GM12892 (cell line): Measurements from ENCODE around the gene RPS6KB1.

Experiments used
- DNase-seq: peaks from one replicate; pipeline ENCODE4 v3.0.0; 2011; ENCODE audit not compliant: insufficient read length
- FAIRE-seq: peaks from 2 replicates; lab custom pipeline; 2011; peaks lifted over from hg19 to GRCh38; lab: Jason Lieb, UNC
- POLR2A ChIP-seq: IDR thresholded peaks from 2 replicates; pipeline ENCODE4 v1.6.1; 2011; ENCODE audit warnings: low read depth, low read length, control low read depth
- POLR2AphosphoS5 ChIP-seq: IDR thresholded peaks from 2 replicates; pipeline ENCODE4 v1.6.1; 2011; ENCODE audit warnings: low read depth, low read length, control low read depth
- TAF1 ChIP-seq: IDR thresholded peaks from 2 replicates; pipeline ENCODE4 v1.6.1; 2011; ENCODE audit warnings: low read depth, mild to moderate bottlenecking, control low read depth, low read length, borderline replicate concordance

The RPS6KB1 gene

DNA sequence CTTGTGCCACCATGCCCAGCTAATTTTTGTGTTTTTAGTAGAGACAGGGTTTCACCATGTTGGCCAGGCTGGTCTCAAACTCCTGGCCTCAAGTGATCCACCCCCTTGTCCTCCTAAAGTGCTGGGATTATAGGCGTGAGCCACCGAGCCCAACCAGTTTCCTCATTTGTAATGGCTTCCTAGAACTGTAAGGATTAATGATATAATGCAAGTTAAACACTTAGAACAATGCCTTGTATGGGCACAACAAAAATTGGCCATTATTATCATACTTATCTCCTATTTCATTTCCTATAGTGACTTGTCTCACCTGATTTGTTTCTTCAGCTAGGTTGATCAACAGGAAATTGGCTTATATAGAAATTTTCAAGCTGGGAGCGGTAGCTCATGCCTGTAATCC lies 14.3 kb upstream of the RPS6KB1 start:
- DNase-seq (no peak), FAIRE-seq (no peak)
- TF ChIP-seq POLR2A (no peak), POLR2AphosphoS5 (no peak), TAF1 (no peak)

DNA sequence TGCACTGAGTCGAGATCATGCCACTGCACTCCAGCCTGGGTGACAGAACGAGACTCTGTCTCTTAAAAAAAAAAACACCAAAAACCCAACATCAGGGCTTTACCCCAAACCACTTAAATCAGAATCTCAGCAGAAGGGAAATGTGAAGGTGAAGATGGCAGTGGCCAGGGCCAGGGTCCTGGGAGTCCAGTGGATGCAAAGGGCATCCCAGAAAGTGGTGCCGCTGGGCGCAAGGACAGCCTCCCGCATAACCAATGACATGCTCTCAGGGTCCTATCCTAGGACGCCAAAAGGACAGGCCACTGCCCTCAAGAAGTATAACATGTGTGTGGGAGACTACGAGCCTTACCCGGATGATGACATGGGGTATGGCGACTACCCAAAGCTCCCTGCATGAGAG lies 8.1 kb upstream of the RPS6KB1 start:
- FAIRE-seq (no peak), DNase-seq (no peak)
- no peak for TF ChIP-seq POLR2AphosphoS5
- no peak for TF ChIP-seq POLR2A
- TF ChIP-seq TAF1: no peak

DNA sequence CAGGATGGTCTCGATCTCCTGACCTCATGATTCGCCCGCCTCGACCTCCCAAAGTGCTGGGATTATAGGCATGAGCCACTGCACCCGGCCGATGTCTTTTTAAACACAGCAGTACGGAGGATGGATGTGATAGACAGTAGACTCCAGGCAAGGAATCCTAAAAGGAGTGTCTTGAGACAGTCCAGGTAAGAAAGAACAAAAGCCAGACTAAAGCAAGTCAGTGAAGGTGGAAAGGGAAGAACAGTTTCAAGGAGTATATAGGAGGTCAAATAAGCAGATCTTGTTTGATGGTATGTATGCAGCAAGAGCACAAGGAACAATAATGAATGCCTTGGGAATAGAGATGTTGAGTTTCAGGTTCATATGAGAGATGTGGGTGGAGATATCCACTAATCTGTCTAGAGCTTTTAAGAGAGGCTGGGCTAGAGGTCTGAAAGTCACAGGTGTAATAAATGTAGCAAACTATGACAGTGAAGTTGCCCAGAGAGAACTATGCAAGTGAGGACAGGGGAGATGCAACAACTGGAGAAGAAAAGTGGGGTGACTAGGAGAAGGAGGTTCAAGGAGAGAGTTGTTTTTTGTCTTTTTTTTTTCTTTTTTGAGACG lies 4.7 kb upstream of the RPS6KB1 start:
- FAIRE-seq: no peak
- no peak for TF ChIP-seq TAF1
- no peak for TF ChIP-seq POLR2AphosphoS5
- no peak for TF ChIP-seq POLR2A
- DNase-seq: no peak

DNA sequence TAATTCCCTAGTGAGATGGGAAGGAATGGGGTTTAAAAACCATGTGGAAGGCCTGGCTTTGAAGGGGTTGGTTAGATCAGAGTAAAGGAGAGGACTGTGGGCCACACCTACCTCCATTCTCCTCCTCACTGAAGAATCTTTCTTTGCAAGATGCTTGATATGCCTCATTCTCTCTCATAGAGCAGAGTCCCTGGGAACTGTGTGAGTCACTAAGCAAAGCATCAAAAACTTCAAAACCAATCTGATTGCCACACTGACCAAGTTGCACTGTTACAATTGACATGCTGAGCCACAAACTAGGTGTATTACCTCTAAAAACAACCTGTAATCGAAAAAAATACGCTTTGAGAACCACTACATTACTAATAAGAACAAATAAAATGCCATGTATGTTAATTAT lies 2.2 kb upstream of the RPS6KB1 start:
- TF ChIP-seq POLR2A (no peak), TAF1 (no peak), POLR2AphosphoS5 (no peak)
- FAIRE-seq (no peak), DNase-seq (no peak)

DNA sequence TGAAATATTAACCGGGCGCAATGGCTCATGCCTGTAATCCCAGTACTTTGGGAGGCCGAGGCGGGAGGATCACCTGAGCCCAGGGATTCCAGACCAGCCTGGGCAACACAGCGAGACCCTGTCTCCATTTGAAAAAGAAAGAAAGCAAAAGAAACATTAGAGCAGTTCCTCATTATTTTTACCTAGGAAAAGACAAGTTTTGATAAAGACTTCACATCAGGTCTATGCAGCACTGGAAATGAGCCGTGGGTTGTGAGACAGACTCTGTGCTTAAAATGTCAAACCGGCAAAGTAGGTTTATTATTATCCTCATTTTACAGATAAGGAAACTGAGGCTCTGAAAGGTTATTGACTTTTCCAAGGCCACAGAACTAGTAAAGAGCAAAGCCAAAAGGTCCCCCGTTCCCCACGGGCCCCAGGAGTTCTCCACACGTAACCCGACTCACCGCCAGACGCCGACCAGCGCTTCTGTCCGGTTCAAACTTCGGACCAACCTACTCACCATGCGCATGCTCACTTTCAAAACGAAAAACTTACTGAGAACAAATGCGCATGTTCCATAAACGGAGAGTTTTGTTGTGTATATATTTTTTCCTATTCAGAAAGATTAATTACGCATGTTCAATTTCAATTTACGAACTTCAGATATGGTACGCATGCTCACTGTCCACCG lies 534 bp upstream of the RPS6KB1 start:
- FAIRE-seq (no peak), DNase-seq (peak; percentile 53)
- TF ChIP-seq POLR2A (no peak), TAF1 (no peak), POLR2AphosphoS5 (no peak)

DNA sequence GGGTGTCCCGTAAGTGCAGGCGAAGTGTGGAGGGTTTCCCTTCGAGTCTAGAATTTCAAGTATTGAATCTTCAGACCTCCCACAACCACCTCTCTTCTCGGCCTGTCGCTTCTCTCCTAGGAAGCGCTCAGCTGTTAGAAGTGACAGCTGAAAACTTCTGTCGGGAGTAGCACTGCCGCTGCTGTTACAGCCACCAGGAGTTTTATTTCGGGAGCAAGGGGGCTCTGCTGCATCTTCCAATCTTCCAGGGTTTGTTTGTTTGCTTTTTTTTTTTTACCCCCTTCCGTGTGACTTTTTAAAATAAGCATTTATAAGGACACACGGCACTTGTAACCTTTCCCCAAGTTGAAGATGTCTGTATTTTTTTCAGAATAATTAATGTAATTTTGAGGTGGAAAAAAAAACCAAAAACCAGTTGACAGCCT lies 767 bp downstream of the RPS6KB1 start:
- no peak for TF ChIP-seq TAF1
- no peak for TF ChIP-seq POLR2A
- no peak for TF ChIP-seq POLR2AphosphoS5
- no peak for FAIRE-seq
- DNase-seq: no peak

DNA sequence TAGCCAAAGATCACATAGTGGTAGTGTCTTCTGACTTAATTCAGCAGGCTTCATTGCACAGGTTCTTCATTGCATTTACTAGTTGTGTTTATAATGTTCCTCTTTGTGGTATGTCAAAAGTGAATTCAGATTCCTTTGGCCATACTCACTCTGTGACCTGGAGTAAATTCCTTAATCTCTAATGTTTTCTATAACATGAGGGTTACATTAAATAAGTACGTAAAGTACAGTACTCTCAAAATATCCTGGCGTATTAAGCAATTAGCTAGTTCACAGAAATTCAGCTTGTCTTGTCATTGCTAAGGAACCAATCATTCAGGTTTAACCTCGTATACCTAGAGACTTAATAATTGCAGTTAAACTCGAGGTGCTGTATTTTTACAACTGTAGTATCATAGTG lies 4.2 kb downstream of the RPS6KB1 start:
- TF ChIP-seq TAF1 (no peak), POLR2A (no peak), POLR2AphosphoS5 (no peak)
- no peak for FAIRE-seq
- no peak for DNase-seq

DNA sequence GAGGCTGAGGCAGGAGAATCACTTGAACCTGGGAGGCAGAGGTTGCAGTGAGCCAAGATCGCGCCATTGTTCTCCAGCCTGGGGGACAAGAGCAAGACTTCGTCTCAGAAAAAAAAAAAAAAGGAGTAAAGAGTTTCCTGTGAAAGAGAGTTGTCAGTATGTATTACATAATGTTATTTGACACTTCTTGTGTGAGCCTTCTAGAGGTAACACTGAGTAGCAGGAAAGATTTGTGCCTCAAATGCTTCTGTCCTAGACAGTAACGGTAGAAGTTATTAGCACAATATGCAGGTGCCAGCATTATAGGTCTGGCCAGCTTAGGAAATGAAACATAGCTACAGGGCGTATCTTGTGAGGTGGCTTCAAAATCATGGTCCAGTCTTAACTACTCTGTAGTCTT lies 6.2 kb downstream of the RPS6KB1 start:
- no peak for FAIRE-seq
- TF ChIP-seq TAF1: no peak
- no peak for TF ChIP-seq POLR2A
- TF ChIP-seq POLR2AphosphoS5: no peak
- DNase-seq: no peak

DNA sequence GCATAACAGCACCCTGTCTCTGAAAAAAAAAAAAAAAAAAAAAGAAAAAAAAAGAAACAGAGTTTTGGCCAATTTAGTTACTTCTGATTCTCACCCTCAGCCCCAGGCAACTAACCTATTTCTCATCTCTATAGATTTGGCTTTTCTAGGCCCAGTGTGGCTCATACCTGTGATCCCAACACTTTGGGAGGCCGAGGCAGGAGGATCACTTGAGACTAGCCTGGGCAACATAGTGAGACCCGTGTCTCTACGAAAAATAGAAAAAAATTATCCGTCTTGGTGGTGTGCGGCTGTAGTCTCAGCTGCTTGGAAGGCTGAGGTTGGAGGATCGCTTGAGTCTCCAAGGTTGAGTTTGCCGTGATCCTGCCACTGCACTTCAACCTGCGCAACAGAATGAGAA lies 8.7 kb downstream of the RPS6KB1 start:
- FAIRE-seq: no peak
- no peak for DNase-seq
- TF ChIP-seq TAF1: no peak
- no peak for TF ChIP-seq POLR2AphosphoS5
- TF ChIP-seq POLR2A: no peak

DNA sequence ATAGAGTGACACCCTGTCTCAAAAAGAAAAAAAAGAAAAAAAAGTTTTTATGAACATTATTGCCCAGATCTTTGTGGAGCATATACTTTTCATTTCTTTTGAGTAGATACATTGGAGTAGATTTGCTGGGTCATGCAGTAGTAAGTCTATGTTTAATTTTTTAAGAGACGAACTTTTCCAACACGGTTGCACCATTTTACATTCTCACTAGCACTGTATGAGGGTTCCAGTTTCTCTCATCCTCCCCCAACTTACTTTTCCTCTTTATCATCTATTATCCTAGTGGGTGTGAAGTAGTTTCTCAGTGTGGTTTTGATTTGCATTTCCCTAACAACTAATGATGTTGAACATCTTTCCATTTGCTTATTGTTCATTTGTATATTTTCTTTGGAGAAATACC lies 10.5 kb downstream of the RPS6KB1 start:
- FAIRE-seq (no peak), DNase-seq (no peak)
- no peak for TF ChIP-seq POLR2AphosphoS5
- TF ChIP-seq POLR2A: no peak
- no peak for TF ChIP-seq TAF1

DNA sequence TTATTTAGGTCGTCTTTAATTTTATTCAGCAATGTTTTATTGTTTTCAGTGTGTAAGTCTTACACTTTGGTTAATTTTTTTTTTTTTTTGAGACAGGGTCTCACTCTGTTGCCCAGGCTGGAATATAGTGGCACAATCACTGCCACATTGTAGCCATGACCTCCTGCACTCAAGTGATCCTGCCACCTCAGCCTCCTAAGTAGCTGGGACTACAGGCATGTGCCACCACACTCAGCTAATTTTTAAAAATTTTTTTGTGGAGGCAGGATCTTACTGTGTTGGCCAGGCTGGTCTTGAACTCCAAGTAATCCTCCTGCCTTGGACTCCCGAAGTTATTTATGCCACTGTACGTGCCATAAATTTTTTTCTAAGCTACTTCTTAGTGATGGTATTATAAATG lies 14.5 kb downstream of the RPS6KB1 start:
- FAIRE-seq: no peak
- DNase-seq: no peak
- TF ChIP-seq TAF1 (no peak), POLR2A (no peak), POLR2AphosphoS5 (no peak)

DNA sequence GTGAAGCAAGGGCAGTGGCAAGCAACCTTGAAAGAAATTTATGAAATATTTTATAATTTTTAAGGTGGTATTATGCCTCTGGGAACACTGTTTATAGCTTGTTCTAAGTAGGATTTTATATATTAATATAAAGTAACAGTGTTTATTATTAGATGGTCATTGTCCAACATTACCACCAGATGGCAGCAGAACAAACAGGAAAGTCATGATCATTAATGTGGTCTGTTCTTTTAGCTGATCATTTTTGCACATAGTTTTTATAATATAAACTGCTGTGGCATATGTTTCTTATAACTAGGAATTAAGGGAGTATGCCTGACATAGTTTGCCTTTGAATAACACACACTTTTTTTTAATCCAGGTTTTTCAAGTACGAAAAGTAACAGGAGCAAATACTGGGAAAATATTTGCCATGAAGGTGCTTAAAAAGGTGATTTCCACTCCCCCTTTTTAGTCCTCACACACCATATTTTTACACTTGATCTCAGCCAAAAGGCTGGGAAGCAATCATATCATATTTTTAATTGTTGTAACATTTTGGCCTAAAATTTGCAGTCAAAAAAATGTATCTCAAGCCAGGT lies 21.4 kb downstream of the RPS6KB1 start:
- DNase-seq (peak; percentile 19), FAIRE-seq (peak; percentile 74)
- no peak for TF ChIP-seq POLR2A
- no peak for TF ChIP-seq POLR2AphosphoS5
- TF ChIP-seq TAF1: no peak
